Suprapubic skin (tissue), 4 donors: ENCODE data around the gene DPAGT1. TPM values are rescaled to one million over a fixed set of nuclear protein-coding genes. Genes with fewer than 3 reads are reported as not detected.

Experiments used
- DNase-seq, 2 donors: peaks; one replicate each; pipeline ENCODE4 v3.0.0-alpha.2; 2019; ENCODE audit warnings: low spot score in 2 of 2
- H3K27ac ChIP-seq: fragments of 200-600 bp; sonication (generic); one replicate; pipeline ENCODE4 v1.5.1; 2019
- H3K27me3 ChIP-seq: fragments of 200-600 bp; sonication (generic); one replicate; pipeline ENCODE4 v1.5.1; 2019
- H3K36me3 ChIP-seq: fragments of 200-600 bp; sonication (generic); one replicate; pipeline ENCODE4 v1.5.1; 2019
- H3K4me1 ChIP-seq: fragments of 200-600 bp; sonication (generic); one replicate; pipeline ENCODE4 v1.5.1; 2019
- H3K4me3 ChIP-seq: fragments of 200-600 bp; sonication (generic); one replicate; pipeline ENCODE4 v1.5.1; 2019; ENCODE audit warnings: mild to moderate bottlenecking
- H3K9me3 ChIP-seq: fragments of 200-600 bp; sonication (generic); one replicate; pipeline ENCODE4 v1.5.1; 2019
- CTCF ChIP-seq, 2 donors: fragments of 200-600 bp in 1 of 2; fragments of 450-650 bp in 1 of 2; sonication (generic) in 1 of 2; IDR thresholded peaks; one replicate each; pipeline ENCODE4 v1.5.1; 2016 to 2019; ENCODE audit warnings: antibody characterized with exemption in 2 of 2, mild to moderate bottlenecking in 1 of 2, moderate library complexity in 1 of 2
- EP300 ChIP-seq: sonication (generic); formaldehyde crosslinking; IDR thresholded peaks from one replicate; pipeline ENCODE4 v1.6.1; 2017; ENCODE audit warnings: antibody characterized with exemption
- POLR2A ChIP-seq, 2 donors: fragments of 450-650 bp; IDR thresholded peaks; one replicate each; pipeline ENCODE4 v1.6.1; 2017; ENCODE audit warnings: antibody characterized with exemption in 2 of 2, mild to moderate bottlenecking in 2 of 2, moderate library complexity in 2 of 2
- POLR2AphosphoS5 ChIP-seq, 3 donors: sonication (generic); formaldehyde crosslinking; IDR thresholded peaks; one replicate each; pipeline ENCODE4 v1.6.1; 2017; ENCODE audit warnings: antibody characterized with exemption in 3 of 3
- WGBS: methylation state at CpG from one replicate; pipeline ENCODE4 v1.1.5; 2018; 5-methylcytosine and 5-hydroxymethylcytosine counted together
- total RNA-seq, 4 donors: library from RNA; depleted of rRNA; stranded (reverse); fragments of >200 nt; gene quantifications; one replicate each; pipeline ENCODE4 v1.1.0, GENCODE V29; 2016

DPAGT1 gene
- 10 to 100 TPM; 21.2 to 32.2 (median 26.9) TPM for total RNA-seq

- WGBS, result under 1% methylated on average over 32 of the region's 32 CpGs
- TF ChIP-seq EP300 (no peak), POLR2AphosphoS5 (IDR thresholded peaks at IDR 0.05) (peak in 2 of 3 donors; percentile 53 to 87)
- peak within 1 kb of the TSS; percentile 88 for H3K4me3 ChIP-seq
- DNase-seq, result peak; percentile 96
- peaks cover 16% of the 10 kb centered on the region for H3K36me3 ChIP-seq
- peak within 1 kb of the TSS; percentile 95 for H3K27ac ChIP-seq
- H3K27me3 ChIP-seq, result no peaks in the 10 kb centered on the region
- peaks cover 41% of the 10 kb centered on the region for H3K4me1 ChIP-seq
- no peaks in the 10 kb centered on the region for H3K9me3 ChIP-seq
These were observed at the start of gene DPAGT1 for GRCh38 chr11:119101759-119102423. TSS of gene DPAGT1 (minus strand) at chr11:119101853. CDS start at chr11:119101655, 198 bp downstream.

GRCh38 chr11:119149786-119150275 is 48.2 kb upstream of the DPAGT1 start:
- no peak for DNase-seq
- WGBS, result 19% methylated on average over 7 of the region's 33 CpGs
- Histone ChIP-seq H3K9me3 (no peaks in the 10 kb centered on the region), H3K4me1 (peaks cover 20% of the 10 kb centered on the region), H3K27ac (no peak overlapping the region), H3K27me3 (peaks cover 37% of the 10 kb centered on the region), H3K36me3 (no peaks in the 10 kb centered on the region), H3K4me3 (peak overlapping the region; percentile 70)
- no peak for TF ChIP-seq CTCF (IDR thresholded peaks at IDR 0.05)
- no peak for TF ChIP-seq POLR2AphosphoS5 (IDR thresholded peaks at IDR 0.05)
- no peak for TF ChIP-seq EP300
- no peak for TF ChIP-seq POLR2A (IDR thresholded peaks at IDR 0.05)

GRCh38 chr11:119149018-119149785 is 47.5 kb upstream of the DPAGT1 start, which contains the start of gene ABCG4:
TSS of gene ABCG4 (plus strand) at chr11:119149052. CDS start at chr11:119149966, 914 bp downstream.
- H3K4me1 ChIP-seq, result peaks cover 23% of the 10 kb centered on the region
- no peaks in the 10 kb centered on the region for H3K36me3 ChIP-seq
- H3K9me3 ChIP-seq, result no peaks in the 10 kb centered on the region
- H3K27me3 ChIP-seq, result peaks cover 37% of the 10 kb centered on the region
- no peak within 1 kb of the TSS for H3K27ac ChIP-seq
- H3K4me3 ChIP-seq, result peak within 1 kb of the TSS; percentile 70
- no peak for TF ChIP-seq POLR2A (IDR thresholded peaks at IDR 0.05)
- TF ChIP-seq EP300, result no peak
- TF ChIP-seq POLR2AphosphoS5 (IDR thresholded peaks at IDR 0.05), result no peak
- TF ChIP-seq CTCF (IDR thresholded peaks at IDR 0.05), result no peak
- WGBS, result 1% methylated on average over 33 of the region's 73 CpGs
- DNase-seq, result no peak

- H3K4me1 ChIP-seq, result peaks cover 23% of the 10 kb centered on the region
- no peak for TF ChIP-seq POLR2AphosphoS5 (IDR thresholded peaks at IDR 0.05)
- no peak for TF ChIP-seq EP300
- TF ChIP-seq POLR2A (IDR thresholded peaks at IDR 0.05), result no peak
- no peak for TF ChIP-seq CTCF (IDR thresholded peaks at IDR 0.05)
- no peak overlapping the region for H3K27ac ChIP-seq
- H3K36me3 ChIP-seq, result no peaks in the 10 kb centered on the region
- DNase-seq, result no peak
- peaks cover 37% of the 10 kb centered on the region for H3K27me3 ChIP-seq
- H3K4me3 ChIP-seq, result peak overlapping the region; percentile 70
- no peaks in the 10 kb centered on the region for H3K9me3 ChIP-seq
- 3% methylated on average over 16 of the region's 16 CpGs for WGBS
These were observed 47.0 kb upstream of the DPAGT1 start for GRCh38 chr11:119148720-119149017.

- DNase-seq, result no peak
- Histone ChIP-seq H3K9me3 (no peaks in the 10 kb centered on the region), H3K27me3 (peaks cover 37% of the 10 kb centered on the region), H3K4me1 (peaks cover 23% of the 10 kb centered on the region), H3K4me3 (no peak overlapping the region), H3K36me3 (no peaks in the 10 kb centered on the region), H3K27ac (no peak overlapping the region)
- 59% methylated on average over 6 of the region's 6 CpGs for WGBS
- TF ChIP-seq POLR2AphosphoS5 (IDR thresholded peaks at IDR 0.05), result no peak
- TF ChIP-seq CTCF (IDR thresholded peaks at IDR 0.05), result no peak
- TF ChIP-seq EP300, result no peak
- TF ChIP-seq POLR2A (IDR thresholded peaks at IDR 0.05), result no peak
These were observed 46.1 kb upstream of the DPAGT1 start for GRCh38 chr11:119147604-119148333.
